Activated naive CD8-positive, alpha-beta T cell treated with anti-CD3 and anti-CD28 coated beads, Interleukin-2, amount 10 ng/mL, durations not matched to agents 7 days and 5 days (primary cell): ENCODE results near the gene TGFB2. TPM values are rescaled to one million over a fixed set of nuclear protein-coding genes. Genes with fewer than 3 reads are reported as not detected.
A peak's percentile ranks its signal among the peaks of the same experiment; 100 is the strongest.

Experiments
- ATAC-seq: fragments of 150-1000 bp; cut with Tn5 transposase; one replicate; pipeline ENCODE4 v1.10.0; 2021; ENCODE audit warnings: low read depth, moderate library complexity
- POLR2A ChIA-PET: fragments of 350-600 bp; sonication (Branson Sonifier 250); formaldehyde crosslinking; loops from one replicate; lab custom pipeline; 2021; ENCODE audit warnings: antibody characterized with exemption; lab: Charles Lee
- DNase-seq: peaks from one replicate; pipeline ENCODE4 v3.0.0; 2021
- H3K27ac Mint-ChIP-seq: one replicate; pipeline ENCODE4 v1.8.0; 2022; ENCODE audit warnings: mild to moderate bottlenecking, mixed read lengths
- H3K27me3 Mint-ChIP-seq: one replicate; pipeline ENCODE4 v1.8.0; 2022; ENCODE audit warnings: mild to moderate bottlenecking, moderate library complexity, mixed read lengths
- H3K36me3 Mint-ChIP-seq: one replicate; pipeline ENCODE4 v1.8.0; 2021; ENCODE audit warnings: mild to moderate bottlenecking, mixed read lengths
- H3K4me1 Mint-ChIP-seq: one replicate; pipeline ENCODE4 v1.8.0; 2021; ENCODE audit warnings: mixed read lengths
- H3K4me3 Mint-ChIP-seq: one replicate; pipeline ENCODE4 v1.8.0; 2022; ENCODE audit warnings: mild to moderate bottlenecking, moderate library complexity, mixed read lengths
- H3K9me3 Mint-ChIP-seq: one replicate; pipeline ENCODE4 v1.8.0; 2021; ENCODE audit warnings: mixed read lengths
- total RNA-seq, 2 experiments: library from RNA; stranded (reverse); gene quantifications; one replicate each; pipeline ENCODE4 v1.2.3, GENCODE V29; 2021

TGFB2 gene
- total RNA-seq, result not detected

GRCh38 chr1:218344814-218345672 lies at the start of gene TGFB2:
TSS of gene TGFB2 (plus strand) at chr1:218345336. CDS start at chr1:218346702, 1,366 bp downstream.
- Mint-ChIP-seq H3K9me3 (no peaks in the 10 kb centered on the region), H3K4me1 (peaks cover 14% of the 10 kb centered on the region), H3K36me3 (peaks cover 2% of the 10 kb centered on the region), H3K4me3 (no peak within 1 kb of the TSS), H3K27ac (no peak within 1 kb of the TSS), H3K27me3 (peaks cover 40% of the 10 kb centered on the region)
- POLR2A ChIA-PET, result no interaction called here
- peak; percentile 13 for ATAC-seq
- no peak for DNase-seq

GRCh38 chr1:218296162-218296561 lies 49.0 kb upstream of the TGFB2 start:
- Mint-ChIP-seq H3K27ac (no peak overlapping the region), H3K9me3 (no peaks in the 10 kb centered on the region), H3K4me1 (peaks cover 3% of the 10 kb centered on the region), H3K36me3 (no peaks in the 10 kb centered on the region), H3K4me3 (no peak overlapping the region), H3K27me3 (no peaks in the 10 kb centered on the region)
- no peak for ATAC-seq
- no peak for DNase-seq
- POLR2A ChIA-PET, result interaction anchor here (1.8 kb wide), 1 partner anchor 11 kb away, joined by 9 read pairs; the partner anchor contains the start of gene RRP15

- Mint-ChIP-seq H3K27me3 (no peaks in the 10 kb centered on the region), H3K36me3 (no peaks in the 10 kb centered on the region), H3K9me3 (no peaks in the 10 kb centered on the region), H3K4me3 (no peak overlapping the region), H3K4me1 (peaks cover 6% of the 10 kb centered on the region), H3K27ac (no peak overlapping the region)
- no peak for DNase-seq
- POLR2A ChIA-PET, result no interaction called here
- no peak for ATAC-seq
Measured at GRCh38 chr1:218297461-218297860, 47.7 kb upstream of the TGFB2 start.

- Mint-ChIP-seq H3K27me3 (no peaks in the 10 kb centered on the region), H3K9me3 (no peaks in the 10 kb centered on the region), H3K4me3 (no peak overlapping the region), H3K36me3 (no peaks in the 10 kb centered on the region), H3K4me1 (peaks cover 7% of the 10 kb centered on the region), H3K27ac (no peak overlapping the region)
- ATAC-seq (no peak), DNase-seq (no peak)
- POLR2A ChIA-PET, result no interaction called here
Measured at GRCh38 chr1:218297867-218298266, 47.3 kb upstream of the TGFB2 start.

GRCh38 chr1:218298398-218298797 lies 46.7 kb upstream of the TGFB2 start:
- Mint-ChIP-seq H3K27me3 (no peaks in the 10 kb centered on the region), H3K4me3 (no peak overlapping the region), H3K4me1 (peaks cover 11% of the 10 kb centered on the region), H3K36me3 (peaks cover under 1% of the 10 kb centered on the region), H3K27ac (no peak overlapping the region), H3K9me3 (no peaks in the 10 kb centered on the region)
- ATAC-seq (no peak), DNase-seq (no peak)
- POLR2A ChIA-PET, result no interaction called here

- DNase-seq (no peak), ATAC-seq (no peak)
- no peak overlapping the region for H3K4me3 Mint-ChIP-seq
- no peaks in the 10 kb centered on the region for H3K27me3 Mint-ChIP-seq
- no peaks in the 10 kb centered on the region for H3K9me3 Mint-ChIP-seq
- H3K27ac Mint-ChIP-seq, result no peak overlapping the region
- H3K36me3 Mint-ChIP-seq, result peaks cover 2% of the 10 kb centered on the region
- POLR2A ChIA-PET, result interaction anchor here (0.7 kb wide), 1 partner anchor 15 kb away, joined by 3 read pairs; no protein-coding TSS in a partner anchor
- peaks cover 12% of the 10 kb centered on the region for H3K4me1 Mint-ChIP-seq
Measured at GRCh38 chr1:218299416-218299815, 45.7 kb upstream of the TGFB2 start.

- POLR2A ChIA-PET, result no interaction called here
Measured at GRCh38 chr1:218301217-218301616, 43.9 kb upstream of the TGFB2 start.

GRCh38 chr1:218302155-218302554 lies 43.0 kb upstream of the TGFB2 start:
- no peak overlapping the region for H3K4me3 Mint-ChIP-seq
- H3K36me3 Mint-ChIP-seq, result peaks cover 2% of the 10 kb centered on the region
- no peaks in the 10 kb centered on the region for H3K9me3 Mint-ChIP-seq
- no peaks in the 10 kb centered on the region for H3K27me3 Mint-ChIP-seq
- H3K27ac Mint-ChIP-seq, result no peak overlapping the region
- no peak for ATAC-seq
- DNase-seq, result no peak
- peaks cover 15% of the 10 kb centered on the region for H3K4me1 Mint-ChIP-seq
- POLR2A ChIA-PET, result no interaction called here

More at GRCh38 chr1:218301217-218301616, 43.9 kb upstream of the TGFB2 start:
- Mint-ChIP-seq H3K27me3 (no peaks in the 10 kb centered on the region), H3K27ac (no peak overlapping the region), H3K4me1 (peaks cover 15% of the 10 kb centered on the region), H3K9me3 (no peaks in the 10 kb centered on the region), H3K36me3 (peaks cover 2% of the 10 kb centered on the region), H3K4me3 (no peak overlapping the region)
- DNase-seq (no peak), ATAC-seq (no peak)

- ATAC-seq, result no peak
- no peak overlapping the region for H3K4me3 Mint-ChIP-seq
- no peaks in the 10 kb centered on the region for H3K9me3 Mint-ChIP-seq
- DNase-seq, result no peak
- no peaks in the 10 kb centered on the region for H3K27me3 Mint-ChIP-seq
- no peak overlapping the region for H3K27ac Mint-ChIP-seq
- H3K36me3 Mint-ChIP-seq, result peaks cover 4% of the 10 kb centered on the region
- POLR2A ChIA-PET, result no interaction called here
- H3K4me1 Mint-ChIP-seq, result peaks cover 13% of the 10 kb centered on the region
Measured at GRCh38 chr1:218303176-218303879, 41.8 kb upstream of the TGFB2 start.

GRCh38 chr1:218304281-218305039 lies 40.7 kb upstream of the TGFB2 start:
- Mint-ChIP-seq H3K27me3 (no peaks in the 10 kb centered on the region), H3K9me3 (no peaks in the 10 kb centered on the region), H3K4me3 (no peak overlapping the region), H3K4me1 (peaks cover 12% of the 10 kb centered on the region), H3K27ac (no peak overlapping the region), H3K36me3 (peaks cover 7% of the 10 kb centered on the region)
- DNase-seq (no peak), ATAC-seq (no peak)
- POLR2A ChIA-PET, result no interaction called here

GRCh38 chr1:218305472-218306064 lies 39.6 kb upstream of the TGFB2 start:
- ATAC-seq, result no peak
- peaks cover 7% of the 10 kb centered on the region for H3K36me3 Mint-ChIP-seq
- no peak overlapping the region for H3K4me3 Mint-ChIP-seq
- no peak for DNase-seq
- H3K9me3 Mint-ChIP-seq, result no peaks in the 10 kb centered on the region
- no peaks in the 10 kb centered on the region for H3K27me3 Mint-ChIP-seq
- POLR2A ChIA-PET, result no interaction called here
- H3K27ac Mint-ChIP-seq, result no peak overlapping the region
- H3K4me1 Mint-ChIP-seq, result peaks cover 12% of the 10 kb centered on the region

- peaks cover 18% of the 10 kb centered on the region for H3K36me3 Mint-ChIP-seq
- no peak for ATAC-seq
- DNase-seq, result no peak
- no peaks in the 10 kb centered on the region for H3K4me1 Mint-ChIP-seq
- no peak overlapping the region for H3K4me3 Mint-ChIP-seq
- H3K27me3 Mint-ChIP-seq, result no peaks in the 10 kb centered on the region
- H3K27ac Mint-ChIP-seq, result no peak overlapping the region
- H3K9me3 Mint-ChIP-seq, result no peaks in the 10 kb centered on the region
- POLR2A ChIA-PET, result no interaction called here
Measured at GRCh38 chr1:218312509-218312908, 32.6 kb upstream of the TGFB2 start.

GRCh38 chr1:218314316-218314715 lies 30.8 kb upstream of the TGFB2 start:
- Mint-ChIP-seq H3K27ac (no peak overlapping the region), H3K36me3 (peaks cover 15% of the 10 kb centered on the region)

More at GRCh38 chr1:218314316-218314715, 30.8 kb upstream of the TGFB2 start:
- no peaks in the 10 kb centered on the region for H3K9me3 Mint-ChIP-seq
- no peak for ATAC-seq
- POLR2A ChIA-PET, result no interaction called here
- no peaks in the 10 kb centered on the region for H3K27me3 Mint-ChIP-seq
- no peaks in the 10 kb centered on the region for H3K4me1 Mint-ChIP-seq
- no peak for DNase-seq
- H3K4me3 Mint-ChIP-seq, result no peak overlapping the region
